Measurements from ENCODE around the gene RMRP.

- TF ChIP-seq EZH2phosphoT487 (IDR thresholded peaks at IDR 0.05; ENCODE audit: low read depth, severe bottlenecking, unreplicated experiment) (no peak), EZH2 (IDR thresholded peaks at IDR 0.05; ENCODE audit: borderline replicate concordance) (no peak), CTCF (IDR thresholded peaks at IDR 0.05; ENCODE audit: poor library complexity) (peak; percentile 71)
Observed at GRCh38 chr9:35696520-35697215, 38.8 kb upstream of the RMRP start.
